NB4 (cell line): Measurements from ENCODE around the gene CACNG4.

Experiments
- MYC ChIP-seq: IDR thresholded peaks from 2 replicates; pipeline ENCODE4 v1.6.1; 2011; ENCODE audit warnings: low read depth, low read length
- POLR2A ChIP-seq: IDR thresholded peaks from 2 replicates; pipeline ENCODE4 v1.6.1; 2011; ENCODE audit warnings: mild to moderate bottlenecking; ENCODE audit not compliant: insufficient read length; ENCODE audit errors: extremely low read depth
- TF ChIP-seq, protein P1 (sequence below): IDR thresholded peaks from one replicate; pipeline ENCODE4 v1.5.1; 2012; ENCODE audit warnings: low read depth, low read length

DNA sequence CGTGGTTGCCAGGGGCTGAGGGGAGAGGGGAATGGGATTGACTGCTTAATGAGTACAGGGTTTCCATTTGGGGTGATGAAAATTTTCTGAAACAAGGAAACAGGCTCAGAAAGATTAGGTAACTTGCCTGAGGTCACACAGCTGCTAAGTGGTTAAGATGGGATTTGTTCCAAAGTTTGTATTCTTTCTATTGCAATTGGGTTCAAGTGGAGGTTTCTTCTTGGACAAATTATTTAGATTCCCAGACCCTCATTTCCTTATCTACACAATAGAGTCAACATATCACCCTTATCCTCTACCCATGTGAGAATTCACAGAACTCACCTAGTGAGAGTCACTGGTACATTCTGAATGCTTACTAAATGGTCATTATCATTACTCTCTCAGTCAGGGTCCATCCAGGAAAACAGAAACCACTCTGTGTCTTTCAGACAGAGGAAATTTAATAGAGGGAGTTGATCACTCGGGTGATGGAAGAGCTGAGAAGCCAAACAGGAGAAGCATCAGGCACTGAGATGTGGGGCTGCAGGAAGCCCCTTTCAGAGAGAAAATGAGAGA, 22.6 kb downstream of the CACNG4 start:
- TF ChIP-seq, protein P1, sequence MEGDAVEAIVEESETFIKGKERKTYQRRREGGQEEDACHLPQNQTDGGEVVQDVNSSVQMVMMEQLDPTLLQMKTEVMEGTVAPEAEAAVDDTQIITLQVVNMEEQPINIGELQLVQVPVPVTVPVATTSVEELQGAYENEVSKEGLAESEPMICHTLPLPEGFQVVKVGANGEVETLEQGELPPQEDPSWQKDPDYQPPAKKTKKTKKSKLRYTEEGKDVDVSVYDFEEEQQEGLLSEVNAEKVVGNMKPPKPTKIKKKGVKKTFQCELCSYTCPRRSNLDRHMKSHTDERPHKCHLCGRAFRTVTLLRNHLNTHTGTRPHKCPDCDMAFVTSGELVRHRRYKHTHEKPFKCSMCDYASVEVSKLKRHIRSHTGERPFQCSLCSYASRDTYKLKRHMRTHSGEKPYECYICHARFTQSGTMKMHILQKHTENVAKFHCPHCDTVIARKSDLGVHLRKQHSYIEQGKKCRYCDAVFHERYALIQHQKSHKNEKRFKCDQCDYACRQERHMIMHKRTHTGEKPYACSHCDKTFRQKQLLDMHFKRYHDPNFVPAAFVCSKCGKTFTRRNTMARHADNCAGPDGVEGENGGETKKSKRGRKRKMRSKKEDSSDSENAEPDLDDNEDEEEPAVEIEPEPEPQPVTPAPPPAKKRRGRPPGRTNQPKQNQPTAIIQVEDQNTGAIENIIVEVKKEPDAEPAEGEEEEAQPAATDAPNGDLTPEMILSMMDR, result no peak
- TF ChIP-seq MYC, result no peak
- no peak for TF ChIP-seq POLR2A
